Spleen (tissue), 11 donors: ENCODE measurements around the gene EVA1C. TPM values are rescaled to one million over a fixed set of nuclear protein-coding genes. Genes with fewer than 3 reads are reported as not detected.

Experiments used
- DNase-seq: peaks from one replicate; pipeline ENCODE4 v3.0.0-alpha.2; 2020
- H3K27ac ChIP-seq, 8 donors: fragments of 200-600 bp; sonication (generic) in 7 of 8; 1 replicate in 4 of 8; 2 replicates in 4 of 8; pipeline versions ENCODE4 v1.5.0 to v1.8.0; 2016 to 2021; ENCODE audit warnings: inconsistent platforms in 4 of 8, mild to moderate bottlenecking in 4 of 8, moderate library complexity in 1 of 8
- H3K27me3 ChIP-seq, 7 donors: fragments of 200-600 bp; sonication (generic) in 6 of 7; replicated peaks in 1 of 7; 1 replicate in 4 of 7; 2 replicates in 3 of 7; pipeline versions ENCODE4 v1.5.0 to v1.8.0; 2016 to 2021; ENCODE audit warnings: inconsistent platforms in 3 of 7, mild to moderate bottlenecking in 1 of 7
- H3K36me3 ChIP-seq, 6 donors: fragments of 200-600 bp; sonication (generic) in 5 of 6; 1 replicate in 4 of 6; 2 replicates in 2 of 6; pipeline versions ENCODE4 v1.5.0 to v1.8.0; 2016 to 2021; ENCODE audit warnings: inconsistent platforms in 2 of 6
- H3K4me1 ChIP-seq, 6 donors: fragments of 200-600 bp; sonication (generic) in 5 of 6; 1 replicate in 3 of 6; 2 replicates in 3 of 6; pipeline versions ENCODE4 v1.5.0 to v1.8.0; 2016 to 2021; ENCODE audit warnings: inconsistent platforms in 3 of 6
- H3K4me3 ChIP-seq, 8 donors: fragments of 200-600 bp; sonication (generic) in 7 of 8; 1 replicate in 4 of 8; 2 replicates in 4 of 8; pipeline versions ENCODE4 v1.5.0 to v1.8.0; 2016 to 2021; ENCODE audit warnings: inconsistent platforms in 4 of 8, mild to moderate bottlenecking in 4 of 8, moderate library complexity in 2 of 8
- H3K9me3 ChIP-seq, 8 donors: fragments of 200-600 bp; sonication (generic) in 7 of 8; 1 replicate in 4 of 8; 2 replicates in 4 of 8; pipeline versions ENCODE4 v1.5.0 to v1.8.0; 2016 to 2021; ENCODE audit warnings: inconsistent platforms in 4 of 8
- CTCF ChIP-seq, 11 experiments: fragments of 200-600 bp in 7 of 11; fragments of 450-650 bp in 4 of 11; sonication (generic) in 4 of 11; IDR thresholded peaks in 8 of 11; conservative IDR thresholded peaks in 3 of 11; 1 replicate in 7 of 11; 2 replicates in 4 of 11; pipeline versions ENCODE4 v1.4.0 to v1.8.0; 2016 to 2021; ENCODE audit warnings: antibody characterized with exemption in 11 of 11, inconsistent platforms in 4 of 11, mild to moderate bottlenecking in 1 of 11
- POLR2A ChIP-seq, 3 donors: fragments of 450-650 bp; IDR thresholded peaks; one replicate each; pipeline ENCODE4 v1.5.1; 2017; ENCODE audit warnings: antibody characterized with exemption in 3 of 3, mild to moderate bottlenecking in 1 of 3
- POLR2AphosphoS5 ChIP-seq, 3 donors: sonication (generic); formaldehyde crosslinking; IDR thresholded peaks; one replicate each; pipeline ENCODE4 v1.5.1; 2017; ENCODE audit warnings: antibody characterized with exemption in 3 of 3
- WGBS, 5 donors: extraction: QIAGEN DNeasy Blood & Tissue Kit in 3 of 5; methylation state at CpG; one replicate each; pipeline versions ENCODE4 v1.1.5 to v1.1.7; 2013 to 2018; 5-methylcytosine and 5-hydroxymethylcytosine counted together
- intact Hi-C: fragments of 100-400 bp; cut with DNase I; formaldehyde crosslinking; loops from one replicate; pipeline ENCODE4 v1.15.0; 2023; ENCODE audit warnings: low total_unique reads
- polyA plus RNA-seq, 3 donors: library from polyadenylated mRNA; stranded (reverse); fragments of 200-250 nt; gene quantifications; one replicate each; pipeline ENCODE4 v1.2.1, GENCODE V29; 2013
- total RNA-seq, 7 donors: library from RNA; depleted of rRNA in 3 of 7; stranded (reverse); fragments of >200 nt in 3 of 7; fragmentation: NEBNext Ultra II Directional in 4 of 7; extraction: Animal tissue kit (Norgen Biotek cat#: 25700) in 4 of 7; gene quantifications; one replicate each; pipeline versions ENCODE4 v1.1.0 to v1.2.1, GENCODE V29; 2016 to 2021
- donor health status: healthy with polysubstance abuse.
- donor health status: DM: no; HTN: no; CAD: no; lungs with moderate emphysema.
- donor health status: DM: no; HTN: no; CAD: no.
- donor health status: Bipolar disorder and iron deficiency.
- donor health status: healthy.
- donor health status: DM: no; HTN: no; CAD: no.
- donor health status: DM: yes; HTN: yes; CAD: no.

Gene EVA1C
- total and polyA plus RNA-seq, 10 donors, result 11.9 to 39.4 (median 25.4) TPM

GRCh38 chr21:32481875-32482408 is 69.4 kb downstream of the EVA1C start:
- TF ChIP-seq POLR2AphosphoS5 (IDR thresholded peaks at IDR 0.05) (no peak), POLR2A (IDR thresholded peaks at IDR 0.05) (no peak), CTCF (IDR thresholded peaks at IDR 0.05 in 8 of 11, conservative IDR thresholded peaks at IDR 0.05 in 3 of 11) (no peak)
- Histone ChIP-seq H3K27ac (no peak overlapping the region), H3K4me1 (peaks cover 0 to 2% (median 0%) of the 10 kb centered on the region in 6 donors), H3K27me3 (no peaks in the 10 kb centered on the region), H3K36me3 (peaks cover 0 to 14% (median 0%) of the 10 kb centered on the region in 6 donors), H3K4me3 (no peak overlapping the region), H3K9me3 (no peaks in the 10 kb centered on the region)
- DNase-seq, result no peak
- WGBS, 5 donors, result 77 to 91% (median 85%) methylated on average over 9 of the region's 9 CpGs
- intact Hi-C loops, result no loop called here

- intact Hi-C loops, result no loop called here
- Histone ChIP-seq H3K36me3 (peaks cover 0 to 12% (median 0%) of the 10 kb centered on the region in 6 donors), H3K4me3 (no peak overlapping the region), H3K4me1 (no peaks in the 10 kb centered on the region), H3K27me3 (no peaks in the 10 kb centered on the region), H3K9me3 (no peaks in the 10 kb centered on the region), H3K27ac (no peak overlapping the region)
- no peak for TF ChIP-seq CTCF (IDR thresholded peaks at IDR 0.05 in 8 of 11, conservative IDR thresholded peaks at IDR 0.05 in 3 of 11)
- no peak for TF ChIP-seq POLR2AphosphoS5 (IDR thresholded peaks at IDR 0.05)
- no peak for TF ChIP-seq POLR2A (IDR thresholded peaks at IDR 0.05)
- DNase-seq, result no peak
- WGBS, 5 donors, result 90 to 93% (median 91%) methylated on average over 11 of the region's 11 CpGs
These were observed 70.2 kb downstream of the EVA1C start for GRCh38 chr21:32482565-32483292.

- Histone ChIP-seq H3K4me3 (no peak overlapping the region), H3K9me3 (no peaks in the 10 kb centered on the region), H3K36me3 (peaks cover 0 to 12% (median 0%) of the 10 kb centered on the region in 6 donors), H3K4me1 (no peaks in the 10 kb centered on the region), H3K27me3 (no peaks in the 10 kb centered on the region), H3K27ac (no peak overlapping the region)
- intact Hi-C loops, result no loop called here
- no peak for DNase-seq
- TF ChIP-seq POLR2AphosphoS5 (IDR thresholded peaks at IDR 0.05), result no peak
- TF ChIP-seq POLR2A (IDR thresholded peaks at IDR 0.05), result no peak
- TF ChIP-seq CTCF (IDR thresholded peaks at IDR 0.05 in 8 of 11, conservative IDR thresholded peaks at IDR 0.05 in 3 of 11), result no peak
- 57 to 83% (median 72%) methylated on average over 2 of the region's 2 CpGs for WGBS, 5 donors
These were observed 70.7 kb downstream of the EVA1C start for GRCh38 chr21:32483293-32483595.

- no peak for DNase-seq
- no peak overlapping the region for H3K27ac ChIP-seq
- H3K27me3 ChIP-seq, result no peaks in the 10 kb centered on the region
- peaks cover 0 to 10% (median 0%) of the 10 kb centered on the region in 6 donors for H3K36me3 ChIP-seq
- WGBS, 5 donors, result 62 to 75% (median 70%) methylated on average over 16 of the region's 16 CpGs
- intact Hi-C loops, result no loop called here
- TF ChIP-seq POLR2A (IDR thresholded peaks at IDR 0.05), result no peak
- no peak for TF ChIP-seq CTCF (IDR thresholded peaks at IDR 0.05 in 8 of 11, conservative IDR thresholded peaks at IDR 0.05 in 3 of 11)
- no peak for TF ChIP-seq POLR2AphosphoS5 (IDR thresholded peaks at IDR 0.05)
- H3K9me3 ChIP-seq, result no peaks in the 10 kb centered on the region
- no peak overlapping the region for H3K4me3 ChIP-seq
- no peaks in the 10 kb centered on the region for H3K4me1 ChIP-seq
These were observed 72.3 kb downstream of the EVA1C start for GRCh38 chr21:32484706-32485380.
